ENCODE data around the gene ZNF784.

The ZNF784 gene

DNA sequence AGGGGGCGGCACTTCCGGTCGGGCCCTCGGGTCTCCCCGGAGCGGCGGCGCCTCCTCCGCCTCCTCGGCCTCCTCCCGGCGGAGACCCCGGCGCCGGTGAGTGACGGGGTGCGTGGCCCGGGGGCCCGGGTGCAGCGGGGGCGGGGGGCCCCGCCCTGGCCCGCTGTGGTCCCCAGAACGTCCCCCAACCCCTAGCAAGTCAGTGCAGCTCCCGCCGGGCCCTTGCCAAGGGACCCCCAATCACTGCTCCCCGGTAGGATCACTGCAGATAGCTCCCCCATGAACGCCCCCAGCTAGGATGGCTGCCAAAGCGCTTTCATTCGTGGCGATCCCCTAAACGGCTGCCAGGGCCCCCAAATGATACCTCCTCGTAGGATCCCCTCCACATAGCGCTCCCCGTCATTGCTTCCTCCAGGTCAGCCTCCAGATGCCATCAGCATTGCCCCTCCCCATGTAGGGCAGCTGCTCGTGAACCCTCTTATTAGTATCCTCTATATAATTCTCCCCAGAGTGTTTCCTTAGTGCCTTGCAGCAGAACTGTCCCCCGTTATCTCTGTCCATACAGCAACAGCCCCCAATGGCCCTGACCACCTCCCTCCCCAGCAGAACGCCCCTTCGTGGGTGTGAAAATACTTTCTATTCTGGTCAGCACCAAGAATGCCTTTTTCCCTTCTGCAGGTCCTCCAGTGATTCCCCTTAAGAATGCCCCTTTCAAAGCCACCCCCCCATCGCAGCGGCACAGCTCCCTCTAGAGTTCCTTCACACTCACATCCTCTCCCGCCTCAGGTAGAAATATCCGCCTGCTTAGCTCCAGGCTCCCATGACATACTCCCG lies 18.5 kb downstream of the ZNF784 start, which contains the start of gene ZNF865:
TSS of gene ZNF865 (plus strand) at position 11 of the 834 bp plus-strand sequence. CDS start 7,972 bp downstream, outside the sequence.
- TF ChIP-seq EP300 (IDR thresholded peaks at IDR 0.05; ENCODE audit: borderline replicate concordance) (0 out of 2 replicates have a peak, but pooled peaks have one; percentile 18), RAD21 (IDR thresholded peaks at IDR 0.05; ENCODE audit: low read depth) (peak; percentile 85), TAF1 (IDR thresholded peaks at IDR 0.05; ENCODE audit: low read depth) (no peak; the same call in 1 of the 2 replicates), REST (IDR thresholded peaks at IDR 0.05; ENCODE audit: low read depth) (no peak), TCF12 (IDR thresholded peaks at IDR 0.05; ENCODE audit: low read depth) (no peak; the same call in 1 of the 2 replicates), TEAD4 (IDR thresholded peaks at IDR 0.05) (no peak), MAX (IDR thresholded peaks at IDR 0.05) (peak; percentile 73), YY1 (IDR thresholded peaks at IDR 0.05; ENCODE audit: low read depth) (0 out of 2 replicates have a peak, but pooled peaks have one; percentile 30), CREB1 (IDR thresholded peaks at IDR 0.05; ENCODE audit: low read depth) (no peak), FOXM1 (IDR thresholded peaks at IDR 0.05; ENCODE audit: borderline replicate concordance, low read depth) (no peak), CEBPB (IDR thresholded peaks at IDR 0.05) (no peak), EGR1 (IDR thresholded peaks at IDR 0.05) (0 out of 2 replicates have a peak, but pooled peaks have one; percentile 0), NFIC (IDR thresholded peaks at IDR 0.05) (no peak), ZBTB7A (IDR thresholded peaks at IDR 0.05; ENCODE audit: low read depth) (no peak)
- TF ChIP-seq, protein P1, sequence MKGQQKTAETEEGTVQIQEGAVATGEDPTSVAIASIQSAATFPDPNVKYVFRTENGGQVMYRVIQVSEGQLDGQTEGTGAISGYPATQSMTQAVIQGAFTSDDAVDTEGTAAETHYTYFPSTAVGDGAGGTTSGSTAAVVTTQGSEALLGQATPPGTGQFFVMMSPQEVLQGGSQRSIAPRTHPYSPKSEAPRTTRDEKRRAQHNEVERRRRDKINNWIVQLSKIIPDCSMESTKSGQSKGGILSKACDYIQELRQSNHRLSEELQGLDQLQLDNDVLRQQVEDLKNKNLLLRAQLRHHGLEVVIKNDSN (IDR thresholded peaks at IDR 0.05) = no peak

GRCh38 chr19:55605207-55605636 lies 19.1 kb downstream of the ZNF784 start:
- 0 out of 2 replicates have a peak, but pooled peaks have one; percentile 10 for TF ChIP-seq ZBTB7A (IDR thresholded peaks at IDR 0.05; ENCODE audit: low read depth)
- TF ChIP-seq EGR1 (IDR thresholded peaks at IDR 0.05) = peak; percentile 30; the same call in 1 of the 2 replicates
- TF ChIP-seq MAX (IDR thresholded peaks at IDR 0.05) = peak; percentile 81
- TF ChIP-seq NFIC (IDR thresholded peaks at IDR 0.05) = no peak
- TF ChIP-seq CEBPB (IDR thresholded peaks at IDR 0.05) = no peak
- no peak for TF ChIP-seq CREB1 (IDR thresholded peaks at IDR 0.05; ENCODE audit: low read depth)
- TF ChIP-seq REST (IDR thresholded peaks at IDR 0.05; ENCODE audit: low read depth) = no peak
- TF ChIP-seq TCF12 (IDR thresholded peaks at IDR 0.05; ENCODE audit: low read depth) = 0 out of 2 replicates have a peak, but pooled peaks have one; percentile 32

GRCh38 chr19:55603581-55604292 lies 20.6 kb downstream of the ZNF784 start:
- TF ChIP-seq NFIC (IDR thresholded peaks at IDR 0.05) = no peak
- TF ChIP-seq TEAD4 (IDR thresholded peaks at IDR 0.05) = no peak
- TF ChIP-seq EGR1 (IDR thresholded peaks at IDR 0.05) = no peak
- TF ChIP-seq FOXM1 (IDR thresholded peaks at IDR 0.05; ENCODE audit: borderline replicate concordance, low read depth) = no peak
- no peak for TF ChIP-seq TAF1 (IDR thresholded peaks at IDR 0.05; ENCODE audit: low read depth)
- TF ChIP-seq EP300 (IDR thresholded peaks at IDR 0.05; ENCODE audit: borderline replicate concordance) = no peak
- no peak for TF ChIP-seq RAD21 (IDR thresholded peaks at IDR 0.05; ENCODE audit: low read depth)
- no peak for TF ChIP-seq CEBPB (IDR thresholded peaks at IDR 0.05)

GRCh38 chr19:55603115-55603514 lies 21.3 kb downstream of the ZNF784 start:
- TF ChIP-seq CREB1 (IDR thresholded peaks at IDR 0.05; ENCODE audit: low read depth) (no peak), EP300 (IDR thresholded peaks at IDR 0.05; ENCODE audit: borderline replicate concordance) (no peak)
- TF ChIP-seq, protein P1 (IDR thresholded peaks at IDR 0.05) = no peak

Data from Ishikawa (cell line).